Measurements from ENCODE around the gene HOXA4.

HOXA4 gene

DNA sequence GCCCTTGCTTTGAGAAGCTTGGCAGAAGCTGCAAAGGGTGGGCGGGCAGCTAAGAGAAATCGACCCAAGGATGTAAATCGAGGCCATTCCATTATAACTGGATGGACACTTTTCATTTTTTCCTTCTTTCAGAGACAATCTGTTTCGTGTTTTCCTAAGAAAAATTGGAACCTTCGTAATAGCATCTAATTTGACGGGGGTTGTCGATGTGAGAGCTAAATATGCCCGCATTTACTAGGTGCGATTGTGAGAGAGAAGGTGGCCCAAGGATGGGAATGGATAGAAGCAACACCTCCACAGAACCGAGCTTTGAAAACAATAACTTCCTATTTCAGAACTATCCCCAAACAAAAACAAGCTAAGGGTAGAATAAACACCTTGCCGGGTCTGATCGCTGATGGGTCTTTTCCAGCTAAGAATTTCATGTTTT lies 848 bp upstream of the HOXA4 start:
- DNase-seq, result no peak

GRCh38 chr7:27129729-27130539 lies 623 bp downstream of the HOXA4 start:
- peak in 1 of 3 donors; percentile 53 for DNase-seq

GRCh38 chr7:27128776-27129728 lies 1.5 kb downstream of the HOXA4 start:
- DNase-seq, result no peak

DNA sequence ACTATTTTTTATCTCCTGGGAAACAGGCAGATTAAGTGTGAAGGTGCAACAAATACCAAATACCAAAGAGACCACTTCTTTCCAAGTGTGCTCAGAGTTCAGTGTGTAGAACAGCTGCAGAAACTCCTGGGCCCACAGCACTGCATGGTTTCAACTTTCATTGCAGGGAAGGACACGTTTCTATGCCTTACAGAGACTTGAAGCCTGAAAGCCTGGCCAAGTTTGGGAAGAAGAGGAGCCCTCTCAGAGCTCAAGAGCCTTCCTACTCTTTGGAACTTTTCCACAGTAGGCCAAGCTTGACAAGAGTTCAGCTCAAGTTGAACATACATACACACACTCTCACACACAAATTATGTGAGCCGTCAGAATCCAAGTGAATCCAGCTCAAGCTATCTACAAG lies 2.5 kb downstream of the HOXA4 start:
- DNase-seq, result no peak

DNA sequence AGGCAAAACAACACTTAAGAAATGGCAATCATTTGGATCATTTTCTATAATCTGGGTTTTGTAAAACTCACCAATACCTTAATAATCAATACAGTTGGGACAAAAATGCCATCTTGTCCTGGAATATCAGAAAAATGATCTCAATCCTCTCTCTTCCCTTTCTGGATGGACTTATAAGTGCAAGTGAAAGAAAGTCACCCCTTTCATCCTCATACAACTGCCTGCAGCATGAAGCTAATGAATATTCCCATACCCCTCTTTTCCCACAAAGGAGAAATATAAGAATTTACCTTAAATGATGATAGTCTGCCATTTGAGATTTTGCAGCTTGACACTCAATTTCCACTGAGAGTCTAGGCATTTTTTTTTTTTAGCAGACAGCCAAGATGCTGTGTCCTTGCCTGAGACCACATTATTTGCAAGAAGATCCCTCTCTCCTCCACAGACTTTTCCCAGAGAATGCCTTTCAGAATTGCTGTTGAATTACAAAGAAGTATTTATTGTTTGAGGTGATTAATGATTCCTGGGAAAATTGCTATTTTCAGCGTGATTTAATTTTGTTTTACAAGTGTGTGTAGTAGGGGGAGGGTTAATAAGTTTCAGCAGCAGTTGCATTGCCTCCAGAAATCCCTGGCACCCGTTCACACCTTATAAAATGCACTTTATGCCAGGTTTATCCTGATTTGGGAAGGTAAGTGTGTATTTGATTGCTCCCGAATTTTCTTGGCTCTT lies 3.8 kb downstream of the HOXA4 start:
- DNase-seq, result no peak

GRCh38 chr7:27125986-27126394 lies 4.6 kb downstream of the HOXA4 start:
- DNase-seq, result no peak

GRCh38 chr7:27124902-27125689 lies 5.5 kb downstream of the HOXA4 start:
- no peak for DNase-seq

DNA sequence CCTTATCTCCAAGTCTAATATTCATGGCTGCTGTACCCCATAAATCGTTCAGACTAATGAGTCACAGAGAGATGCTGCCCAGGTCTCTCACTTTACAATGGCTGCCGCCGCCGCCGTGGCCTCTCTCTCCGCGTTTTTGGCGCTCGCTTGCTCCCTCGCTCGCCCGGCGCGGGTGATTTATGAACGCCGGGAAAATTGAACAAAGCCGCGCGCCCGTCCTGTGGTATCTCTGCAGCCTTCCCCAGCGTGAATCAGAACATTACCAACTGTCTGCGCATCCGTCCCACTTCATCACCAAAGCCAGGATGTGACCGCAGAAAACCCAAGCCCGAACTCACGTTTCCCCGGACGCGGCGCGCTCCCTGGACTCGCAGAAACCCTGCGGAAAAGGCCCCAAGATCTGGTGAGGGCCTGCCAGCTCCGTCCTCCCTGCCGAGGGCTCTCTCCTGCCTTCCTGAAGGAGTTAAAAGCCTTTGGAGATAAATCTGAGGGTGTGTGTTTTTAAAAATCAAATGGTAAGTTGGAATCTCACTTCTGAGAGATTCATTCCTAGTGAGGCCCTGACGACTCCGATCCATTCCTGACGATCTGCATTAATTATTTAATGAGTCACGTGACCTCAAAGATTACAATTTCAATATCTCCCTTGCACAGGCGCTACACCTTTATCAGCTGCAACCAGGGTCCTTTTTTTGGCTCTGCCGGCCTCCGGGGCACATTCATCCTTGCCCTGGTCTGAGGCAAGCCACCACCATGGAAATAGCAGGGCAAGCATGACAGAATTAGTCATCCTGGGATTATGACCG lies 6.3 kb downstream of the HOXA4 start:
- DNase-seq, result no peak

DNA sequence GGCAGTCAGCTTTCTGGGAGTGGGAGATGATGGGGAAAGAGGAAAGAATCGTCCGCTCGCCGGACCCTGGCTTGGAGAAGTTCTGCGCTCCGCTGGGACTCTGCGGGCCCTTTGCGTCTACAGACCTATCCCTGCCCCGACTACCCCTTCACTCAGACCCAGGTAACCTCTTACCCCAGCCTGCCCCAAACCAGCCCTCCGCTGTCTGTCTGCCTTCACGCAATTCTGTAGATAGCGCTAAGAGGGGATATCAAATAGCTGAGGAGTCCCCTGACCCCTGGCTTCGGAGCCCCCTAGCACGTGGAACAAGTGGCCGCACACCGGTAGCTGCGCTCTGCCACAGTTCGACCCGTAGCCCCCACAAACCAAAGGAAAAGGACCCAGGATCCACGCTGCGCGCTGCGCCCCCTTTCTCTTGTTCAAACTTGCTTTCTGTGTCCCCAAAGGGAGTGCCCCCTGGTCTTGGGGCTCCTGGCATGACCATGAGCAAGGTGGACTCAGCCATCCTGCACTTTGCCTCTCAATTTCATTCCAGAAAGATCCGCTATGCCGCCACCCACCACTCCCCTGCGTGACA lies 7.0 kb downstream of the HOXA4 start:
- DNase-seq, result no peak

DNA sequence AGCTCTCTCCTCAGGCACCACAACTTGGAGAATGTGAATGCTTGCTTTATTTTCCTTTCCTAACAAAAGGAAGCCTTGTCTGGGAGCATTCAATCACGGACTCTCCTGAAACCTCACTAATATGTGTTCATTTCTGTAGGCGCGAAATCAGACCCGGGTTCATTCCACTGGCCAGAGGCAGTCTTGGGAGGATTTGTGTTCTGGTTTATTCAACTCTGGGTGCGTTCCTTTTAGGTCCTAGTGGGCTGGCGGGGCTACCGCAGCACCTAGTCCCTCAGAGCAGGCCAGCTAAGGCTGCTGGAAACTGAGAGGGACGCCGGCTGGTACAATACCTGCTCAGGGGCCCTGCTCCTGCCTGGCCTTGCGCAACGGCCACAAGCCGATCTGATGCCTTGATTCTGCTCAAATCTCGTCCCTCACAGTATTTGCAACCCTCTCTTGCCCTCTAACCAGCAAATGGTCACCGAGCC lies 7.5 kb downstream of the HOXA4 start:
- DNase-seq, result no peak

DNA sequence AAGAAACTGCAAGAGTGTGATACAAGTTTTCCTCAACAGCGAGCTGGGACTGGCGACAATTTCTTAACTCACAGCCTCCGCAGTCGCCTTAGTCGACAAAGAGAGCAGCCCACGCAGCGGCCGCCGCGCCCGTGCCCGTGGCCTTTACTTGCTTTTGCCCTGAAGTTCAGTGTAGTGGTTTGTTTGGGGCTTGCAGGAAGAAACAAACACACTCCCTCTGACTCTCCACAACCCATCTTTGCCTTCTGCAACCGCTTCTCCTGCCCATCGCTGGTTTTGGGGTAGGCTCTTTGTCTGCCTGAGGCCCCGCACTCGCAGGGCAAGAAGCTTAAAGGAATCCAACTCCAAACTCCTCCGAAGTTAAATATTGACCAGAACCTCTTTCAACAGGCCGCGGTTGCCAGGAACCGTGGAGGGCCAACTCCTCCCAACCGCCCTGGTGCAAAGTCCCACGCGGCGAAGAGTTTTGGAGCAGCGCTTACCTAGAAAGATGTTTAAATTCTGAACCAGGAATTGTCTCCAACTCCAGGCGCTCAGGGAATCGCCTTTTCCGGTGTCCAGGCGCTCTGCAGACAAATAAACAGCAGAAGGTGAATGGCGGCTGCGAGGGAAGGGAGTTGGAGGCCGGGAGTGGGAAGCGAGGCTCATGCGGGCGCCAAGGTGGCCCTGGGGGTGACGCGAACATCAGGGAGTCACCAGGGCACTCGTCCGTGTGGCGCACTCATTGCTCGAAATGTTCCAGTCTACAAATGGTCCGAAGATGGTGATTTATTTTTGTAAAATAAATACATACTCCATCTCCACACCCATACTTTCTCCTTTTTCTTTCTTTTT lies 8.3 kb downstream of the HOXA4 start:
- no peak for DNase-seq

DNA sequence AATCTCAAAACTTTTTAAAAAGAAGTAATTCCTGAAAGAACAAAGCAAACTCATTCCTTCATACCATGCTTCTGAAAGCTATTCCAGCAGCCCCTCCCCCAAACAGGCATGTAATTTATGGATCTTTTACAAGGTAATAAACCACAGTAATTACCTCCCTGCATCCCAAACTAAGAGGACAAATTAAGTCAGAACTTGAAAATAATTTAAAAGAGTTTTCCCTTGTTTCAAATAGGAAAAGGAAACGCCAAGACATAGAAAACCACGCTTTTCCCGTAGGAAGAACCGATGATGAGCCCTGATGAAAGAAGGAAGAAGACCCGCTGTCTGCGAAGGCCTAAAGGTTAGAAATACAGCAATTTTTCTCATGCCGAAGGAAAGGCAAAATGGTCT lies 8.9 kb downstream of the HOXA4 start:
- no peak for DNase-seq

DNA sequence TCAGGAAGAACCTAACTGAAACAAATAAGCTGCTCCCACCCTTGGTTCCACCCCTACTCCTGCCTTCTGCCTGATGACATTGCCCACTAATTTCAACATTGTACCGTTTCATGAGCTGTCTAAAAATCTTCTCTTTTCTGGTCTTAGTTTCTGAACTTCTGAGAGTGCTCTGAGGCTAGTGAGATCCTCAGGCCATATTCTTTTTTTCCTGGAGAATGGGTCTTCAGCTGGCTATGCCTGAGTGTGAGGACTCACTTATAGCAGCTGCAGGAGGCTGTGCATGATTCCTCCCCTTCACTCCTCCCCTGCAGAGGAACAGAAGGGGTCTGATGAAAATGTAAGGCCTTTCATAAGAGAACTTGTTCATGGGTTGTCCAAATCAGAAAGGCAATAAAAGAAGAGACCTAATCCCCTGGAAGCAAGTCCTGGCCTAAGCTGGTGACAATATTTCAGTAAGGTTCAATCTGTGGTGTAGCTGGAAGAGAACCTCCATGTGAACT lies 11.1 kb downstream of the HOXA4 start:
- DNase-seq, result no peak

DNA sequence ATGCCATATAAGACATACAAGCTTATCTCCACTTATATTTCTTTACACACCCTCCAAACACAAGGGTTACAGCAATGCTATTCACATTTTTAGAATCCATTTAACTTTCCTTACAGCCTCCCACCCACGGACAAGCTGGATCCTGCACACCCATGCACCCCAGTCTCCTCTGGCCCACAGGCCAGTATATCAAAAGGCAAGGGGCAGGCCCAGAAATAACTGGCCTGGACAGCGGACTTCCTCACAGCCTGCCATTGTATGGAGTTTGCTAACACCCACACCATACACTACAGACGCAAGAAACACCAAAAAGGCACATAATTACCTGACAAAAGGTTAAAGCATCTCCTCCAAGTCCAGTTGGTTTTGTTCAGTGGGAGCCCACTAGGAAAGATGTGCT lies 12.0 kb downstream of the HOXA4 start:
- DNase-seq, result no peak

- DNase-seq, result no peak
Observed at GRCh38 chr7:27117887-27118491, 12.6 kb downstream of the HOXA4 start.

DNA sequence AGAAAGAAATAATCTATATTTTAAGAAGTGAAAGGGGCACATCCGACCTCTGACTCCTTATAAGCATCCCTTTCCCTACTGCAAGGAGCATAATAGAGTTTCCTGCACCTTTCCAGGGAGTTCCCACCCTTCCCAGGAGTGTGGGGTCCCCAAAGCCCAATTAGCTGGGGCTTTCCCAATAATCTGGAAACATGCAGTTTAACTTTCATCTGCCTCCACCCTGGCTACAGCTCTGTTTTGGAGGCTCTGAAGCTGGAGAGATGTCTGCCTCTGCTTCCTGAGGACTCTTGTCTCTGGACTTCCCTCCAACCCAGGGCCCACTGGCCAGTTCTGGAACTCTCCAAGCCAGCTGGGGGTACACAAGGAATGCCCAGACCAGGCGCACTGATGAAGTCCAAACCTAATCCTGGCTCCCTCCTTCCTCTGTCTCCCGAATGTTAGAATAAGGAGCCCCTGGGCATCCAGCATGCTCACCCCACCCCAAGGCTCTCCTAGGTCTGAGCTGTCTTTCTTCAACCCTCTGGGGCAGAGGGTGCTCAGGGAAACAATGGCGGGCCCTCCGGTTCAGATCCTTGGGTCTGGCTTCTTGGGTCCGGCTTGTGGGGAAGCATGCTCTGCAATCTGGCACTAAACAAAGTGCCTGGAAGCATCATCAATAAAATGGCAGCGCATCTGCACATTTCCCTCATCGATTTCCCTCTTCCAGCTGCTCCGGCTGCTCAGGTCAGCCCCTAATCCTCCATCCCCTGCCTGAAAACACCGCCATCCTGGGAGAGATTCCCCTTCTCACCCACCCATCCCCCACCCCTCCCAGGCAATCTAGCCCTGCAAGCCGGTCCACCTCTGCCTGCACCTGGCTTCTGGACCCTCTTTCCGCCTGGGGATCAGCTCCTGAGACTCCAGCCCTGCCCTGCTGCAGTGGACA lies 13.3 kb downstream of the HOXA4 start:
- DNase-seq, result no peak

GRCh38 chr7:27116031-27116961 lies 14.3 kb downstream of the HOXA4 start:
- DNase-seq, result no peak
